GM18511 (cell line): ENCODE data around the gene ULBP2.
"Not testable (repeated sequence)": the region's sequence is repeated elsewhere in the genome, so short reads cannot be mapped to it uniquely, and the experiment has no call there.

Source experiments
- ATAC-seq: cut with Tn5 transposase; IDR thresholded peaks from one replicate; pipeline ENCODE4 v1.9.1; 2021; ENCODE audit warnings: mild to moderate bottlenecking, moderate library complexity; ENCODE audit not compliant: unreplicated experiment

Gene ULBP2

DNA sequence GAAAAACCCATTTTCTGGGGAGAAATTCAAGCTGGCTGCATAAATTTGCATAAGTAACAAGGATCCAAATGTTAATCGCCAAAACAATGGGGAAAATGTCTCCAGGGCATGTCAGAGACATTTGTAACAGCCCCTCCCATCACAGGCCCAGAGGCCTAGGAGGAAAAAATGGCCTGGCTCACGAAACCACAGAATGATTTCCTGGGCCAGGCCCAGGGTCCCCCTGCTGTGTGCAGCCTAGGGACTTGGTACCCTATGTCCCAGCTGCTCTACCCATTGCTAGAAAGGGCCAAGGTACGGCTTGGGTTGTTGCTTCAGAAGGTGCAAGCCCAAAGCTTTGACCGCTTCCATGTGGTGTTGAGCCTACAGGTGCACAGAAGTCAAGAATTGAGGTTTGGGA, 33.3 kb upstream of the ULBP2 start:
- not testable (repeated sequence) for ATAC-seq

- no peak for ATAC-seq
Measured at GRCh38 chr6:149909701-149910470, 31.9 kb upstream of the ULBP2 start.

DNA sequence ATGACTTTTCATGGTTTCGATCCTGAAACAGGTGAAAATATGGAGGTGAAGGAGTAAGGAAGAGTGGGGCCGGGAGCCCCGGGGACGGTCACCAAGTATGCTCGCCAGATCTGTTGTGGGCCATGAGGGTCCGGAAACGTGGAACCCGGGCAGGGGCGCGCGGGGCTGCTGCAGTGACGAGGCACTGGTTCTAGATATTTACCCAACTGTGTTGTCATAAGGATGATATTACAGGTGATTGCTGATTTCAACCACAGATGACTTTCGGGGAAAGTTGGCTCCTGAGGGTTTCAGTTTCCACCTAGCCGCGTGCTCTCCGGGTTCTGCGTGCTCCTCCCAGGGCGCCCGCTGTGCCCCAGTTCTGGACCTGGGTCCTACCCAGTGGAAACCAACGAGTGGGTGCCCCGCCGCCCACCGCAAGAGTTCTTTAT, 31.1 kb upstream of the ULBP2 start:
- no peak for ATAC-seq

- not testable (repeated sequence) for ATAC-seq
Measured at GRCh38 chr6:149912680-149913079, 29.1 kb upstream of the ULBP2 start.

GRCh38 chr6:149913085-149913484, 28.7 kb upstream of the ULBP2 start:
- ATAC-seq, result no peak

- no peak for ATAC-seq
Measured at GRCh38 chr6:149913540-149914240, 28.1 kb upstream of the ULBP2 start.

DNA sequence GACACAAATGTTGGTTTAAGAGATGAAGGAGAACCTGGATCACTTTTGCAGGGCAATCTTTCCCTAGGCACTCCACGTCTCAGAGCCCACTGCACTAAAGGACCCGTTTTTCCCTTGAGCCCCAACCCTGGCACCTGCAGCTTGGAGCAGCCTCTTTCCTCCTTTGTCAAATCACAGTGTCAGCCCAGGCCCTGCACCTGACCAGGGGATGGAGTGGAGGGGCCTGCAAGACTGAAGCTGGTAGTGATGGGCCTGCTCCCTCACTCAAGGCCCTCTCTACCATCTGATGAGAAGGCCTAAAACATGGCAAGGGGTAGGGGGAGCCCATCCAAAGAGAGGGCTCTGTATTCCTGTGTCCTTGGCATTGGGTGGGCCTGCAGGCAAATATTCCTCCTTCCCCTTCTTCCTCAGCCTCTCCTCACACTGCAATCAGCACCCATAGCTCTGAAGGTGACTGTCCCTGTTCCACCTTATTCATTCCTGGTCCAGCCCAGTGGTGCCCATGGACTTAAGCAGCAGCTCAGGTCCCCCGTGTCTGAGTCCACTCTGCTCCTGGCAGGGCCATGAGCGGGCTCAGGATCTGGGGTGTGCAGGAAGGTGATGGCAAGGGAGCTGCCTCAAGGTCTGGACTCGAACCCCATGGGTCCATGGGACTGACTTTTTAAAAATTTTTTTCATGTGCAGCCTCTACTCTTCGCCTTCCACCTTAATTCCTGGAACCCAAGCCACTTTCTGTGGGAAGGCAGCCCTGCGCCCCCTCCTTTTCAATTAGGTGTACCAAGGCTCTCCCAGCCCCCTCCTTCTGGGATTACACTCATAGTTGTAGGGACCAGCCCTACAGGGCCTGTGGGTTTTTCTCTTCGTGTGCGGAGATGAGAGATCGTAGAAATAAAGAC, 25.6 kb upstream of the ULBP2 start:
- ATAC-seq, result no peak

GRCh38 chr6:149917679-149918078, 24.1 kb upstream of the ULBP2 start:
- ATAC-seq, result no peak

DNA sequence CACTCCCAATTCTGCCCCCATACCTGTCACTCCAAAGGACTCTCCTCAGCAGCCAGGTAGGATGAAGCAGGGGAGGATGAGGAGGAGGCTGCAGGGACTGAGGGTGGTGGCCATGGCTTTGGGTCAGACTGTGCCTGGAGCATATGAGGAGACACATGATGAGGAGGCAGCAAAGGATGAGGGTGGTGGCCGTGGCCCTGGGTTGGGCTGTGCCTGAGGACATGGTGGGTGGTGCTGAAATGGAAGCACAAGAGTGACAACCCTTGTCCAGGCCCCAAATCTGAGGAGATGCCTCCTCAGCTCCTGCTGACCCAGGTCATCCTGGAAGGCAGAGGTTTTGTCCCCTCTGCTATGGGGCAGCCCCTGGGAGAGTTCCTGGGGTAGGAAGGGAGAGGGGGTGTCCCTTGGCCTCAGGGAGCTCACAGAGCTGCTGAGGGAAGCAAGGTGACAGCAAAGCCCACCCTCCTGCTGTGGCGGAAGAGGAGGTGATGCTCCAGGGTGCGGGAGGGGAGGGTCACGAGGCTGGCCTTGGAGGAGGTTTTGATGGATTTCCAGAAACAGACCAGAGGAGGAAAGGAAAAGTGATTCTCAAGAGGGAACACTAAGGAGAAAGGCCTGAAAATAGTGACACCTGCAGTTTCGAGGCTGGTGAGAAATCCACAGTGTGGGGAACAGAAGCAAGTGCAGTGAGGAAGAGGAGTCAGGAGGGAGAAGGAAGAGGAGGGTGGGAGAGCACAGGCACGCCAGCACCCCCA, 23.5 kb upstream of the ULBP2 start:
- no peak for ATAC-seq

DNA sequence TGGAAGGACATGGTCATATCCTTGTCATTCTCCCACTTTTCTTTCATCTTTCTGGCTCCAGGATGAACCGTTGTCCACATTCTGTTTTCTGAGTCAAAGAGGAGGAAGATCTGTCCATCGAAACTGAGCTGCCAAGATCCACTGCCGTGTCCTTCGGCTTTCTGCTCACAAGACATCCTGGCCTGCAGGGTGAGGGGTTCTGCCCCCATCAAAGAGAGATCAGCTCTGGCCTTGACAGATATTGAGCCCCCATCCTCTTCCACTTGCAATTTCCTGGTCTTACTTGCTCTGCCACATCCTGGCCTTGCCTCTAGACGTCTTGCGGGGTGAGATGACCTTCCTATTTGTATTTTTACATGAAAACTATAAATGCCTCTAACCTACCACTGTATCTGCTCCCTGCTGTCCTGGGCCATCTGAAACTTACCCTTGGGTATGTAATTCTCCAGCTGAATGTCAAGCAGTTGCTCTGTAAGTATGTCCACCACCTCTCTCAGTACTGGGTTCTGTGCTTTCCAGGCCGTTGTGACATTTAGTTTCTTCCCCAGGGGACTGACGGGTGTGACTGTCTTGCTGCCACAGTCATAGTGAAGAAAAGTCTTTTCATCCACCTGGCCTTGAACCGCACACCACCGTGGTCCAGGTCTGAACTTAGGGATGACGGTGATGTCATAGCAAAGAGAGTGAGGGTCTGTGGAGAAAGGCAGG, 22.5 kb upstream of the ULBP2 start:
- ATAC-seq, result not testable (repeated sequence)

DNA sequence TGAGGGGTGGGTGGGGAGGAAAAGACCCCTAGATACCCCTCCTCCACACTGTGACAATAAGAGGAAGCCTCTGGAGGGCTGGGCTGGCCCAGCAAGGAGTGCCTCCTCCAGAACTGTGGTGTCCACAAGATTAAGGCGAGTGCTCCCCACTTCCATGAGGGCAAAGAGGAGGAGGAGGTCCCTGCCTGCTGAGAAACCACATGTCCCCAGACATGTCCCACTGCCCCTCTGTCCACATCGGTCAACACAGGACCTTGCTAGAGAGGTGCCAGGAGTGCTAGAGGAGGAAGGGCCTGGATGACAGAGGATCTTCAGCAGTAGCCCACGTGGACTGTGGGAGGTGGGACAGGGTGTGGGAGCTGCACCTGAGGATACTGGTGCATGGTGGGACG, 22.0 kb upstream of the ULBP2 start:
- ATAC-seq, result no peak

GRCh38 chr6:149921361-149921760, 20.5 kb upstream of the ULBP2 start:
- ATAC-seq, result no peak

- ATAC-seq, result not testable (repeated sequence)
Measured at GRCh38 chr6:149922091-149922490, 19.7 kb upstream of the ULBP2 start.

GRCh38 chr6:149922642-149923326, 19.0 kb upstream of the ULBP2 start, which contains the start of gene RAET1G:
TSS of gene RAET1G (minus strand) at chr6:149923121. CDS start at chr6:149923010, 111 bp downstream.
- ATAC-seq, result no peak

GRCh38 chr6:149923327-149923986, 18.4 kb upstream of the ULBP2 start:
- ATAC-seq, result no peak

DNA sequence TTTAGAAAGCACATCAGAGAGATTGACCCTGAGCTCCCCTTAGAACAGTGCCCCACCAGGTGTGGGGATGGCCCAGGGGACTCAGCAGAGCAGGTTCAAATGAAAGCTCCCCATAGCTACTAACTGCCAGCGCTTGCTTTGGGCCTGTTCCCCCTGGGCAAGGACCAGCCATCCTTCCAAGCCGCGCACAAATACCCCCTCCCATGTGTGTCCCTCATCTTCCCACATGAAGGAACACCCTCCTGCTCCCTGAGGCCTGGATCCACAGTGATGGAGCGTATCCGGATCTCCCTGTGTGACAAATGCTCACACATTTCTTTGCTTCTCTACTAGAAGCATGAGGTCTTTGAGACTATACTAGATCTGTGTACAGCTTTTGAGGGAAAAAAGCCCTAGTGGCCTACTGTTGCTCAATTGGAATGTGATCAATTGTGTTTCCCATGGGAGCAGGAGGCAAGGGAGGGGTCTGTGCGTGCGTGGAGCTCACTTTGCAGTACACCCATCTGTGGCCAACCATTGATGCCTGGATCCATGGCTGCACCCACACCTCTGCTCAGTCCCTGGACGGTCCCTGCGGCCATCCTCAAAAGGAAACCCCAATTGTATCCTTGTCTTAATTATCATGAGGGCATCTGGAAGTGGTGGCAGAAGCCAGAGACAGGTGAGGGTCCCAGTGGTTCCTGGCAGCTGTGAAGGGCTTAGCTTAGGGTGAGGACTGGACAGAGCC, 17.4 kb upstream of the ULBP2 start:
- ATAC-seq, result no peak

DNA sequence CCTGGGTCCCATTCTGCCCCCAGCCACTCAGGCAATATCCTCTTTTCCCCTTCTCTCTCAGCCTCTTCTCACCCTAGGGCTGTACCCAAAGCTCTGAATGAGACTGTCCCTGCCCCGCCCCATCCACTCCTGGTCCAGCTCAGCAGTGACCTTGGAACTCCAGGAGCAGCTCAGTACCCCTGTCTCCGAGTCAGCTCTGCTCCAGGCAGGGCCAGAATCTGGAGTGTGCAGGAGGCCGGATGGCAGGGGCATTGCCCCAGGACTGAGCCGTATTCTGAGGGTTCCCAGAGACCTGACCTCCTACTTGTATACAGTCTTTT, 16.9 kb upstream of the ULBP2 start:
- no peak for ATAC-seq

DNA sequence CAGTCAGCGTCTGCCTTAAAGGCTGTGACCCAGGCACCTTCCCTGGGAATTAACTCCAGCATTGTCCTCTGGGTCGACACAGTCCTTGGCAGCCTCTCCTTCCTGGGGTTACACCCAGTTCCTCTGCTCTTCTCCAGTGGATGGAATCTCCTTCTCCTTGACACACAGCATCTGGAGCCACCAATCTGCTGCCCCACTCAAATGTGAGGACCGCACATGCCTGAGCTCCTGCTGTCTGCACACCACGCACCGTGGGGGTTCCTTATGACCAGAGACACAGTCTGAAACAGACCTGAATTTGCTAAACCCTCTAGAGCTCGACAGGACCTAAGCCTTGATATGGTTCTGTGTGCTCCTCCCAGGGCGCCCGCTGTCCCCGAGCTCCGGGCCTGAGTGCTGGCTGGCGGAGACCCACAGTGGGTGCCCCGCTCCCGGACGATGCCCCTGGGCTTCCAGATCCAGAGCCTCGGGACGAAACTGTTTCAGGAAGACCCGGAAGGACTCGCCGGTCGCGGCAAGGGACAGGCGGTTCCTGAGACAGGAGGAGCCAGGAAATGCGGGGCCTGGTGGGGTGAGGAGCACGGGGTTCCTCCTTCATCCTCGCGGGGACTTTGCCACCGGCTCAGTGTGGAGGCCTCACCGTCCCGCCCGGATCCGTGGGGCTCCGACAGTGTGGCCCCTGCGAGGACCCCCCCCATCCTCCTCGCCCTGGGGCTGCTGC, 16.4 kb upstream of the ULBP2 start:
- ATAC-seq, result no peak
